HG03571 (cell line): ENCODE data around the gene PAK3.

Experiments
- ATAC-seq: cut with Tn5 transposase; IDR thresholded peaks from one replicate; pipeline ENCODE4 v1.9.1; 2021; ENCODE audit not compliant: unreplicated experiment

The PAK3 gene

DNA sequence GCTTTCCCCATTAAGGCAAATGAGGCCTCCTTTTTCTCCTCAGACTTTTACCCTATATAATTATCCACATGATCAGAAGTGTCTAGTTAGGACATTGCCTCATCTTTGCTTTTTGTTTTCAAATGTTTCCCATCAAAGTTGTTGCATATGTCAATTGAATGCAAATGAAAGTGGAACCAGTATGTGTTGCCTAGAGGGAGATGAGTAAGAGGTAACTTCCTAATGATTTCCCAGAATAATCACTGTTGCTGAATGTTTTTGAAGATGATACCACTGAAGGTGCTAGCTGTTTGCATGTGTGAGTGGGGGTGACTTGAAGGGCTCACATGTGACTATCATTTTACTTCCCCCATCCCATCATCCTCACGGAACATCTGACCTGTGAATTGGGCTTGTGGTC lies 33.9 kb downstream of the PAK3 start:
- no peak for ATAC-seq

GRCh38 chrX:111131572-111131971 lies 35.6 kb downstream of the PAK3 start:
- ATAC-seq = no peak

DNA sequence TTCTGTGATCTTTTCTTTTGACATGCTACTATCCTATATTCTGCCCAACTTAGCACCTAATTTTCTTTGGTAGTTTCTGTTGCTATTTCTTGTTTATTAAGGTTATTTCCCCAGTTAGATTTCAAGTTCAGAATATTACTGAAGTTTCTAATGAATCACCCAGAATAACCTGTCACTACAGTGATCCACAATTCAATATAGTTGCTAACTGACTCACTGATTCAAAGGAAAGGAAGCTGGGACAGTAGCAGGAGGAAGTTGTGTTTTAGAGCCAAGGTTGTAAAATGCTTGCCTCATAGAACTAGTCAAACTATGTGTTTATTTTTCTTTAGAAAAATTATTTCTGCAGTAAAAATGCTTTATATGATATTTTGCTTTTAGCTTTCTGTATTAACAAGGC lies 37.4 kb downstream of the PAK3 start:
- ATAC-seq = no peak

- ATAC-seq = no peak
Observed at GRCh38 chrX:111145878-111146277, 49.9 kb downstream of the PAK3 start.

GRCh38 chrX:111151764-111152163 lies 55.8 kb downstream of the PAK3 start:
- ATAC-seq = no peak

DNA sequence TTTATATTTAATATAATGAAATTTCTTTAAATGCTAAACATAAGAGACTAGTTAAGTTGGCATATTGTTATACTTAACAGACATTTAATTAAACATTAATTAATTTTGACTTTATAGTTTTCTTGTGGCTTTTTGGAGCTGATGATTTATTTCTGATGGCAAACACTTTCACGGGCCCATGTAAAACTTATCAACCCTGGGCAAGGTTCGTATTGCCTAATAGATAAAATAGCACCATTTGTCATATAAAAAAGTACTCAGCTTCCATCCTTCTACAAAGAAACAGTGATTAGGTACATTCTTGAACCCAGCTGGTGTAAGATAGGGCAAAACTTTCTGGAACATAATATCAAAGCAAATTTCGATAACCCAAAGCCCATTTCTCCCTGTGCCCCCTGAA lies 63.2 kb downstream of the PAK3 start:
- ATAC-seq = no peak

GRCh38 chrX:111164728-111165127 lies 68.7 kb downstream of the PAK3 start:
- no peak for ATAC-seq

GRCh38 chrX:111165902-111166301 lies 69.9 kb downstream of the PAK3 start:
- no peak for ATAC-seq

DNA sequence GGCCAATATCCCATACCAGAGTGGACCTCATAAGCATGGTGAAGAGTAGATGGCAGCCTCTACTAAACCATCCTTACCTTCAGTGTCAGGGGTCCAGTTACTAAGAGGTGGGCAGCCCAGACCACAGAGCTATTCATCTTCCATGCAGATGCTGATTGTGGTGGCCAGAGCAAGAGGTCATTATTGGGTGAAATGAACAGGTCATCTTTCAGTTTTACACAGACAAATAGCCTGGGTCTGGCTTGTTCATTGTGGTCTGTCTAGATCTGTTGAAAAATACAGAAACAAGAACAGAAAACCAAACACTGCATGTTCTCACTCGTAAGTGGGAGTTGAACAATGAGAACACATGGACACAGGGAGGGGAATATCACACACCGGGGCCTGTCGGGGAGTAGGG lies 71.3 kb downstream of the PAK3 start:
- no peak for ATAC-seq

DNA sequence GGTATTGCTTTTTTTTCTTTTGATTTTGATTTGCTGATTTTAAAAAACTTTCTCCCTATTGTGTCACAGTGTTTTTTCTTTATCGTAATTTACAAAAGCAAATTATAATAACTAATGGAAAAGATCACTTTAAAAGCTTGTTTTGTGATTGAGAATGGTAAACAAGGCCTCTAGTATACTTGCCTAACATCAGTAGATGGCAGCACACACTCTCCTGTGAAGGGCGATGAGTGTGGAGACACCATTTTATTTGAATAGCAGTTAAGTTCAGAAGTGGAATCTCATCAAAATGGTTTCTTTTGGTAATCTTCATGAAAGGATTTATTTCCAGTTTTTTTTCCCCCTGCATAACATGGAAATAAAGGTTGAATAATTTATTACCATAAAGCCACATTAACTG lies 72.3 kb downstream of the PAK3 start:
- ATAC-seq = no peak

GRCh38 chrX:111169141-111169540 lies 73.2 kb downstream of the PAK3 start:
- no peak for ATAC-seq

DNA sequence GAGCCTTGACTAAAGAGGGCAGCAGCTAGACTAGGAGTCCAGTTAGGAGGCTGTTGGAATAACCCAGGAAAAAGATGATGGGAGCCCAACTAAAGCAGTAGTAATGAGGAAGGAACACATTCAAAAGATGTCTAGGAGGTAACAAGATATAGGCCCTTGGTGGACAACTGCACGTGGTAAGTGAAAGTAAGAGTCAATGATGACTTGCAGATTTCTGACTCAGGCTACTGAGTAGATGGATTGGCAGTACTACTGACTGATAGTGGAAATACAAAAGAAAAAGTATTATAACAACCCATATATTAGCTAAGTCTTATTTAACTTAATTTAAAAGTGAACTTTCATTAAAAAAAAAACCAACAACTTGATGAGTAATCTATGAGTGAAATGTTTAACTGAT lies 74.0 kb downstream of the PAK3 start:
- no peak for ATAC-seq

DNA sequence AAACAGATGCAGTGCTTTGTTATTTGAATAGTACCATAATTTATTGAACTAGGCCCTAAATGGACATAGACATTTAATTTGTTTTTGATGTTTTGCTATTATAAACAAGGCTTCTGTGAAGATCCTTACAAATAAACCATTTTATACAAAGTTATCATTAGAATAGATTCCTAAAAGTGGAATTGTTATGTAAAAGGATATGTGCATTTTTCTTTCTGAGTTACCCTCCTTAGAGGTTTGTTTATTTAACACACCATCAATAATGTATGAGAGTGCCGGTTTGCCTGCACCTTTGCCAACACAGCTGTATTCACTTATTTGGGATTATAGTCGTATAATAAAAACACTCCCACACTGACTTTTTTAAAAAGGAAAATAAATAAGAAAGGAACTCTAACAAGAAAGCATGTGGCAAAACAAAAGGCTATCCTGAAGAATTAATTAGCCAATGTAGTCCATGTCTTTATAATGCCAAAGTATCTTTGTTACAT lies 84.8 kb downstream of the PAK3 start:
- ATAC-seq = no peak

DNA sequence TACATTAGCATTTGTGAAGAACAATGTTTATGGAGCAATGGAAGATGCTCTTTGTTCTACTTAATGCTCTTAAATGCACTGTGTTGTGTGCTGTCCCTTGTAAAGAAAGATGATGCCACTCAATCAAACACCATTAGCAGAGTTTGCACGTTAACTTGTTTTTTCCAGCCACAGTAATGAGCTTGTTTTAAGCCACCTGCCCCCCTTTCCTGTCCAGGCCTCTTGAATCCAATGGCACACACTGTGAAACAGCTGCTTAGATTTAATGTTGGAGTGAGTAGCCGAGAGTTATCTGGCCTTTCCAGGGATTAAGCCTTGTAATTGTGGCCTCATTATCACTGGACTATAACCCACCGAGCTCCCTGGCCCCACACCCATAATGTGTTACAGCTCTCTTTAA lies 86.0 kb downstream of the PAK3 start:
- no peak for ATAC-seq

- ATAC-seq = no peak
Observed at GRCh38 chrX:111182997-111183396, 87.0 kb downstream of the PAK3 start.

DNA sequence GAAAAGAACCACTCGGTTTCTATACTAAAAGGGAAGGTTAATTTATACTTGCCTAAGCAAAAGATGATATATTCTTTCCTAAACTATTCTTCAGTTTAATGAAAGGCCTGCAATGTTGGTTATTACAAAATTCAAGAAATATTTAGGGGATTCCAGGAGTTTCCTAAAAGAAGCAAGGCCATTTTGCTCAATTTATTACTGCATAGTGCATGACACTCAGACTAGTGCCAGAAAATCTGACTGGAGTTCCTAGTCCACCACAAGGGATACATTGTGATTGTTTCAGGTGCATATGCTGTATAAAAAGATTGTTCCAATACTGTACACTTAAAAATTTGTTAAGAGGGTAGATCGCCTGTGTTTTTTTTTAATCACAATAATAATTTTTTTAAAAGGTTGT lies 95.6 kb downstream of the PAK3 start:
- no peak for ATAC-seq

- no peak for ATAC-seq
Observed at GRCh38 chrX:111199505-111199904, 103.5 kb downstream of the PAK3 start.

GRCh38 chrX:111200327-111200726 lies 104.3 kb downstream of the PAK3 start:
- no peak for ATAC-seq

DNA sequence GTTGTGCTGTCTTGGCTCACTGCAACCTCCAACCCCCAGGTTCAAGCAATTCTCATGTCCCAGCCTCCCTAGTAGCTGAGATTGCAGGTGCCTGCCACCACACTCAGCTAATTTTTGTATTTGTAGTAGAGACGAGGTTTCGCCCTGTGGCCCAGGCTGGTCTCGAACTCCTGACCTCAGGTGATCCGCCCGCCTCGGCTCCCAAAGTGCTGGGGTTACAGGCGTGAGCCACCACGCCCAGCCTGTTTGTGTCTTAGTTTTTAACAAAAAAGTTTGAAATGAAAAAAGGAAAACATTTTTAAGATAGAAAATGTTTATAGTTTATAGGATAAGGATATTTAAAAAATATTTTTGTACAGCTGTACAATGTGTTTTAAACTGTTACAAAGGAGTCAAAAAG lies 111.9 kb downstream of the PAK3 start:
- no peak for ATAC-seq

DNA sequence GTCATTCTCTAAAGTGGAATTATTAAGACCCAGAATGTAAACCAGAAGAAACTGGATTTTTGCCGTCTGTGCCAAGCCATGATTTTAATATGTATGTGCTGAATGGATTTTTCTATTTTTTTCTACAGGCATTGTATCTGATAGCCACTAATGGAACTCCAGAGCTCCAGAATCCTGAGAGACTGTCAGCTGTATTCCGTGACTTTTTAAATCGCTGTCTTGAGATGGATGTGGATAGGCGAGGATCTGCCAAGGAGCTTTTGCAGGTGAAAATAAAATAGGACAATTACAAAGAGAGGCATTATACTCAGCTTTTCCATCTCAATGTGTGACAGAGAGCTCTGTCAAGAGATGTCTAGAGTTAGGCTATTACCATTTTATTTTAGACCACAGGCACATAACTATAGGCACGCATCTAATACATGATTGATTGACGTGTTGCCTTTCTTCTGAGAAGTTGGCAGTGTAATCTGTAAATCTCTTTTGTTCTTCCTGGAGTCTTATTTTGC lies 120.4 kb downstream of the PAK3 start:
- ATAC-seq = no peak

GRCh38 chrX:111244235-111244750 lies 148.3 kb downstream of the PAK3 start:
- no peak for ATAC-seq

DNA sequence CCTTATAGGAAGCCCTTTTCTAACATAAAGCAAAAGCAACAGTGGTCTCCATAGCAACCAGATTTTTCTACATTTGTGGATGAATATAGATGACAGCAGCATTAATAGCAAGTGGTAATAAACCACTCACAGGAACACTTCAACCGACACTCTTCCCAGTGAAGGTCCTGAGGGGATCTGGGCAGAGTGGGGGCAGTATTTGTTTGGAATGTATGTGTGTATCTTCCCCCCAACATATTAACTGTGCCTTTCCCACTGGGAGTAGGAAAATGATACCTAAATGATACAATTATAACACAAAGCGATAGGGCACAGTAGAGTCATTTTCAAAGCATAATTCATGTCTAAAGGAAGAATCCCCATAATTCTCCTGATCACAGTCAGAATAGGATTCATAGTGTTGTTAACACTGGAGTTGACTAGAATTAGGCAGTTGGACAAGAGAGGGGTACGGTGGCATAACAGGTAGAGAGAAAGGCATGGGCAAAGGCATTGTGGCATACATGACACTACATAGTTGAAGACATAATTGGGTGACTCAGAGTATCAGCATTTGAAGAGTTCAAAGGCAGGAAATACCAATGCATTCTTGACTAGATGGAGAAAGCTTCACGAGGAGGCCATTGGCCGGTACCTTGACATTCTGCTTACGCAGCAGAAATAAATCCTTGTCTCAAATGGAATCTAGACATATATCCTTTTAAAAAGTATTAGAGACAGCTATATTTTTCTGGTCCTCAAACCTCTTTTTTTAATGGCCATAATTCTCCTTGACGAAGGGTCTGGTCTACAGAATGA lies 159.1 kb downstream of the PAK3 start:
- ATAC-seq = no peak

- ATAC-seq = no peak
Observed at GRCh38 chrX:111257733-111258132, 161.7 kb downstream of the PAK3 start.
